PFSK-1 (cell line): ENCODE measurements around the gene TMPRSS3.

Source experiments
- FOXP2 ChIP-seq: optimal IDR thresholded peaks from 2 replicates; pipeline ENCODE3; 2011; ENCODE audit warnings: borderline replicate concordance, control low read depth, inconsistent platforms; ENCODE audit not compliant: insufficient read depth; ENCODE audit errors: extremely low read length, extremely low read depth
- POLR2AphosphoS5 ChIP-seq: IDR thresholded peaks from 2 replicates; pipeline ENCODE4 v1.6.1; 2012; ENCODE audit warnings: low read depth, mild to moderate bottlenecking, control low read depth, low read length, moderate library complexity
- SIN3A ChIP-seq: IDR thresholded peaks from 2 replicates; pipeline ENCODE4 v1.6.1; 2012; ENCODE audit warnings: mild to moderate bottlenecking, low read length, moderate library complexity, borderline replicate concordance; ENCODE audit not compliant: insufficient read depth
- TAF1 ChIP-seq: IDR thresholded peaks from 2 replicates; pipeline ENCODE4 v1.6.1; 2012; ENCODE audit warnings: low read length, control low read depth, borderline replicate concordance; ENCODE audit not compliant: insufficient read depth

- TF ChIP-seq POLR2AphosphoS5 = no peak
- TF ChIP-seq TAF1 = no peak
- no peak for TF ChIP-seq SIN3A
- TF ChIP-seq FOXP2 = no peak
These were observed 33.2 kb upstream of the TMPRSS3 start for GRCh38 chr21:42429021-42429420.
